WTC11 (cell line): ENCODE data around the gene MED10. TPM values are rescaled to one million over a fixed set of nuclear protein-coding genes. Genes with fewer than 3 reads are reported as not detected.

ENCODE experiments used
- ATAC-seq: fragments of 200-7000 bp; cut with Tn5 transposase; 2 replicates; pipeline ENCODE4 v1.10.0; 2021; ENCODE audit warnings: mild to moderate bottlenecking, moderate library complexity
- CTCF ChIA-PET: fragments of 300-600 bp; sonication (Branson Sonifier 250); formaldehyde crosslinking; loops from one replicate; lab custom pipeline; 2021; ENCODE audit warnings: antibody characterized with exemption; lab: Charles Lee
- POLR2A ChIA-PET: fragments of 350-600 bp; sonication (Branson Sonifier 250); formaldehyde crosslinking; loops from one replicate; lab custom pipeline; 2021; ENCODE audit warnings: antibody characterized with exemption; lab: Charles Lee
- DNase-seq: peaks from one replicate; pipeline ENCODE4 v3.0.0; 2021; ENCODE audit warnings: low spot score
- H3K27ac Mint-ChIP-seq: 2 replicates; pipeline ENCODE4 v1.8.0; 2021; ENCODE audit warnings: mixed read lengths
- H3K27me3 Mint-ChIP-seq: 2 replicates; pipeline ENCODE4 v1.8.0; 2021; ENCODE audit warnings: low read depth, mild to moderate bottlenecking, moderate library complexity, mixed read lengths
- H3K36me3 Mint-ChIP-seq: 2 replicates; pipeline ENCODE4 v1.8.0; 2021; ENCODE audit warnings: mixed read lengths
- H3K4me1 Mint-ChIP-seq: 2 replicates; pipeline ENCODE4 v1.8.0; 2022; ENCODE audit warnings: mixed read lengths
- H3K4me3 Mint-ChIP-seq: 2 replicates; pipeline ENCODE4 v1.8.0; 2021; ENCODE audit warnings: mild to moderate bottlenecking, moderate library complexity, mixed read lengths
- H3K9me3 Mint-ChIP-seq: 2 replicates; pipeline ENCODE4 v1.8.0; 2021; ENCODE audit warnings: mixed read lengths
- AFF4 ChIP-seq: sonication (generic); formaldehyde crosslinking; IDR thresholded peaks from 2 replicates; pipeline ENCODE4 v1.8.1; 2023; ENCODE audit warnings: mild to moderate bottlenecking, missing genetic modification reagents, borderline replicate concordance
- ATF1 ChIP-seq: sonication (generic); formaldehyde crosslinking; IDR thresholded peaks from 2 replicates; pipeline ENCODE4 v1.8.1; 2023; ENCODE audit warnings: mild to moderate bottlenecking, moderate library complexity, missing genetic modification reagents
- FOXK1 ChIP-seq: sonication (generic); formaldehyde crosslinking; IDR thresholded peaks from 2 replicates; pipeline ENCODE4 v1.8.0; 2022; ENCODE audit warnings: mild to moderate bottlenecking, moderate library complexity, missing genetic modification reagents
- HMGXB4 ChIP-seq: sonication (generic); formaldehyde crosslinking; IDR thresholded peaks from 2 replicates; pipeline ENCODE4 v1.8.1; 2023; ENCODE audit warnings: mild to moderate bottlenecking, moderate library complexity, missing genetic modification reagents
- OVOL2 ChIP-seq: fragments of 250-450 bp; sonication (Bioruptor Pico); IDR thresholded peaks from 2 replicates; pipeline ENCODE4 v1.9.0; 2021; ENCODE audit warnings: mild to moderate bottlenecking, borderline replicate concordance
- PRRX2 ChIP-seq: fragments of 250-450 bp; sonication (Bioruptor Pico); IDR thresholded peaks from 2 replicates; pipeline ENCODE4 v1.8.0; 2021; ENCODE audit warnings: mild to moderate bottlenecking
- SP1 ChIP-seq: sonication (generic); formaldehyde crosslinking; conservative IDR thresholded peaks from 2 replicates; pipeline ENCODE4 v1.8.1; 2022; ENCODE audit warnings: missing genetic modification reagents
- ZBTB21 ChIP-seq: sonication (generic); formaldehyde crosslinking; IDR thresholded peaks from 2 replicates; pipeline ENCODE4 v1.8.1; 2023; ENCODE audit warnings: mild to moderate bottlenecking, missing genetic modification reagents, borderline replicate concordance
- total RNA-seq: library from RNA; stranded (reverse); gene quantifications from 3 replicates; pipeline ENCODE4 v1.2.3, GENCODE V29; 2021
- TF ChIP-seq, protein P1 (sequence below): sonication (generic); formaldehyde crosslinking; IDR thresholded peaks from 2 replicates; pipeline ENCODE4 v1.8.0; 2023; ENCODE audit warnings: missing genetic modification reagents, mild to moderate bottlenecking, borderline replicate concordance
- TF ChIP-seq, protein P2 (sequence below): sonication (generic); formaldehyde crosslinking; IDR thresholded peaks from 2 replicates; pipeline ENCODE4 v1.8.1; 2022; ENCODE audit warnings: mild to moderate bottlenecking, missing genetic modification reagents, moderate library complexity, borderline replicate concordance

MED10 gene
- total RNA-seq, 1 experiment from 2014 or later = 17.2 TPM

GRCh38 chr5:6396043-6396442 is 17.7 kb upstream of the MED10 start (continued):
- TF ChIP-seq AFF4 (CRISPR knock-in tag) (no peak), SP1 (CRISPR knock-in tag) (no peak)
- TF ChIP-seq, protein P1, sequence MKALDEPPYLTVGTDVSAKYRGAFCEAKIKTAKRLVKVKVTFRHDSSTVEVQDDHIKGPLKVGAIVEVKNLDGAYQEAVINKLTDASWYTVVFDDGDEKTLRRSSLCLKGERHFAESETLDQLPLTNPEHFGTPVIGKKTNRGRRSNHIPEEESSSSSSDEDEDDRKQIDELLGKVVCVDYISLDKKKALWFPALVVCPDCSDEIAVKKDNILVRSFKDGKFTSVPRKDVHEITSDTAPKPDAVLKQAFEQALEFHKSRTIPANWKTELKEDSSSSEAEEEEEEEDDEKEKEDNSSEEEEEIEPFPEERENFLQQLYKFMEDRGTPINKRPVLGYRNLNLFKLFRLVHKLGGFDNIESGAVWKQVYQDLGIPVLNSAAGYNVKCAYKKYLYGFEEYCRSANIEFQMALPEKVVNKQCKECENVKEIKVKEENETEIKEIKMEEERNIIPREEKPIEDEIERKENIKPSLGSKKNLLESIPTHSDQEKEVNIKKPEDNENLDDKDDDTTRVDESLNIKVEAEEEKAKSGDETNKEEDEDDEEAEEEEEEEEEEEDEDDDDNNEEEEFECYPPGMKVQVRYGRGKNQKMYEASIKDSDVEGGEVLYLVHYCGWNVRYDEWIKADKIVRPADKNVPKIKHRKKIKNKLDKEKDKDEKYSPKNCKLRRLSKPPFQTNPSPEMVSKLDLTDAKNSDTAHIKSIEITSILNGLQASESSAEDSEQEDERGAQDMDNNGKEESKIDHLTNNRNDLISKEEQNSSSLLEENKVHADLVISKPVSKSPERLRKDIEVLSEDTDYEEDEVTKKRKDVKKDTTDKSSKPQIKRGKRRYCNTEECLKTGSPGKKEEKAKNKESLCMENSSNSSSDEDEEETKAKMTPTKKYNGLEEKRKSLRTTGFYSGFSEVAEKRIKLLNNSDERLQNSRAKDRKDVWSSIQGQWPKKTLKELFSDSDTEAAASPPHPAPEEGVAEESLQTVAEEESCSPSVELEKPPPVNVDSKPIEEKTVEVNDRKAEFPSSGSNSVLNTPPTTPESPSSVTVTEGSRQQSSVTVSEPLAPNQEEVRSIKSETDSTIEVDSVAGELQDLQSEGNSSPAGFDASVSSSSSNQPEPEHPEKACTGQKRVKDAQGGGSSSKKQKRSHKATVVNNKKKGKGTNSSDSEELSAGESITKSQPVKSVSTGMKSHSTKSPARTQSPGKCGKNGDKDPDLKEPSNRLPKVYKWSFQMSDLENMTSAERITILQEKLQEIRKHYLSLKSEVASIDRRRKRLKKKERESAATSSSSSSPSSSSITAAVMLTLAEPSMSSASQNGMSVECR (CRISPR knock-in tag) = no peak

GRCh38 chr5:6395621-6396020 is 17.3 kb upstream of the MED10 start:
- no peak for DNase-seq
- no peak overlapping the region for H3K27ac Mint-ChIP-seq
- no peak for TF ChIP-seq OVOL2 (CRISPR knock-in tag)
- TF ChIP-seq, protein P2, sequence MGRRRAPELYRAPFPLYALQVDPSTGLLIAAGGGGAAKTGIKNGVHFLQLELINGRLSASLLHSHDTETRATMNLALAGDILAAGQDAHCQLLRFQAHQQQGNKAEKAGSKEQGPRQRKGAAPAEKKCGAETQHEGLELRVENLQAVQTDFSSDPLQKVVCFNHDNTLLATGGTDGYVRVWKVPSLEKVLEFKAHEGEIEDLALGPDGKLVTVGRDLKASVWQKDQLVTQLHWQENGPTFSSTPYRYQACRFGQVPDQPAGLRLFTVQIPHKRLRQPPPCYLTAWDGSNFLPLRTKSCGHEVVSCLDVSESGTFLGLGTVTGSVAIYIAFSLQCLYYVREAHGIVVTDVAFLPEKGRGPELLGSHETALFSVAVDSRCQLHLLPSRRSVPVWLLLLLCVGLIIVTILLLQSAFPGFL = no peak
- TF ChIP-seq FOXK1 = no peak
- TF ChIP-seq HMGXB4 (CRISPR knock-in tag) = no peak
- TF ChIP-seq, all 79 proteins: peak for 0
- POLR2A ChIA-PET = interaction anchor here (0.7 kb wide), 1 partner anchor 58 kb away, joined by 3 read pairs; no protein-coding TSS in a partner anchor
- Mint-ChIP-seq H3K36me3 (no peaks in the 10 kb centered on the region), H3K9me3 (peaks cover 6% of the 10 kb centered on the region), H3K4me1 (no peaks in the 10 kb centered on the region), H3K27me3 (peaks cover 19% of the 10 kb centered on the region), H3K4me3 (no peak overlapping the region)
- ATAC-seq = no peak
- CTCF ChIA-PET = no interaction called here

- DNase-seq (no peak), ATAC-seq (no peak)
- Mint-ChIP-seq H3K4me1 (no peaks in the 10 kb centered on the region), H3K27ac (no peak overlapping the region), H3K9me3 (peaks cover 6% of the 10 kb centered on the region), H3K4me3 (no peak overlapping the region), H3K36me3 (no peaks in the 10 kb centered on the region), H3K27me3 (peaks cover 23% of the 10 kb centered on the region)
- POLR2A ChIA-PET = no interaction called here
- no peak for TF ChIP-seq ATF1 (CRISPR knock-in tag)
- TF ChIP-seq ZBTB21 (CRISPR knock-in tag) = no peak
- TF ChIP-seq PRRX2 (CRISPR knock-in tag) = no peak
- CTCF ChIA-PET = no interaction called here
Observed at GRCh38 chr5:6395102-6395445, 16.7 kb upstream of the MED10 start.
